Measurements from ENCODE around the gene CES4A.
A peak's percentile ranks its signal among the peaks of the same experiment; 100 is the strongest.
"Not testable (repeated sequence)": the region's sequence is repeated elsewhere in the genome, so short reads cannot be mapped to it uniquely, and the experiment has no call there.

CES4A gene

GRCh38 chr16:67019171-67019570 lies 30.8 kb downstream of the CES4A start:
- DNase-seq (ENCODE audit: low spot score) = no peak

GRCh38 chr16:67021321-67021720 lies 32.9 kb downstream of the CES4A start:
- no peak for DNase-seq (ENCODE audit: low spot score)

GRCh38 chr16:67022531-67023214 lies 34.3 kb downstream of the CES4A start:
- no peak for DNase-seq (ENCODE audit: low spot score)

GRCh38 chr16:67023689-67024088 lies 35.3 kb downstream of the CES4A start:
- DNase-seq (ENCODE audit: low spot score) = no peak

GRCh38 chr16:67024384-67025209 lies 36.2 kb downstream of the CES4A start:
- no peak for DNase-seq (ENCODE audit: low spot score)

GRCh38 chr16:67025210-67025550 lies 36.8 kb downstream of the CES4A start:
- no peak for DNase-seq (ENCODE audit: low spot score)

- no peak for DNase-seq (ENCODE audit: low spot score)
These were observed 38.2 kb downstream of the CES4A start for GRCh38 chr16:67026570-67026969.

GRCh38 chr16:67027046-67027445 lies 38.7 kb downstream of the CES4A start:
- DNase-seq (ENCODE audit: low spot score) = no peak

GRCh38 chr16:67028167-67028695 lies 39.8 kb downstream of the CES4A start:
- no peak for DNase-seq (ENCODE audit: low spot score)

GRCh38 chr16:67028696-67029253 lies 40.4 kb downstream of the CES4A start, which contains the start of gene CBFB:
CBFB (plus strand) TSS chr16:67029149; CDS start chr16:67029408, 259 bp downstream.
- DNase-seq (ENCODE audit: low spot score) = peak; percentile 92

GRCh38 chr16:67029254-67030096 lies 41.1 kb downstream of the CES4A start:
- no peak for DNase-seq (ENCODE audit: low spot score)

- no peak for DNase-seq (ENCODE audit: low spot score)
These were observed 42.0 kb downstream of the CES4A start for GRCh38 chr16:67030221-67030962.

- DNase-seq (ENCODE audit: low spot score) = no peak
These were observed 46.1 kb downstream of the CES4A start for GRCh38 chr16:67034487-67034886.

- no peak for DNase-seq (ENCODE audit: low spot score)
These were observed 47.0 kb downstream of the CES4A start for GRCh38 chr16:67035364-67035763.

GRCh38 chr16:67036323-67036741 lies 47.9 kb downstream of the CES4A start:
- peak; percentile 94 for DNase-seq (ENCODE audit: low spot score)

- no peak for DNase-seq (ENCODE audit: low spot score)
These were observed 51.1 kb downstream of the CES4A start for GRCh38 chr16:67039260-67040020.

- DNase-seq (ENCODE audit: low spot score) = no peak
These were observed 51.8 kb downstream of the CES4A start for GRCh38 chr16:67040166-67040565.

- DNase-seq (ENCODE audit: low spot score) = no peak
These were observed 52.5 kb downstream of the CES4A start for GRCh38 chr16:67040906-67041305.

GRCh38 chr16:67041520-67041919 lies 53.1 kb downstream of the CES4A start:
- DNase-seq (ENCODE audit: low spot score) = not testable (repeated sequence)

GRCh38 chr16:67043420-67043819 lies 55.0 kb downstream of the CES4A start:
- no peak for DNase-seq (ENCODE audit: low spot score)
